BLaER1 (cell line): ENCODE results near the gene MACROH2A2.

Experiments used
- H3K27ac ChIP-seq: shearing (Covaris generic); formaldehyde crosslinking; 2 replicates; pipeline ENCODE4 v1.8.1; 2022
- H3K27me3 ChIP-seq: shearing (Covaris generic); formaldehyde crosslinking; 2 replicates; pipeline ENCODE4 v1.8.1; 2022
- H3K36me3 ChIP-seq: shearing (Covaris generic); formaldehyde crosslinking; 2 replicates; pipeline ENCODE4 v1.8.1; 2022
- H3K4me1 ChIP-seq: shearing (Covaris generic); formaldehyde crosslinking; 2 replicates; pipeline ENCODE4 v1.8.1; 2022
- H3K4me2 ChIP-seq: shearing (Covaris generic); formaldehyde crosslinking; 2 replicates; pipeline ENCODE4 v1.8.1; 2022
- H3K4me3 ChIP-seq: shearing (Covaris generic); formaldehyde crosslinking; 2 replicates; pipeline ENCODE4 v1.8.1; 2022
- H3K9ac ChIP-seq: shearing (Covaris generic); formaldehyde crosslinking; 2 replicates; pipeline ENCODE4 v1.8.1; 2022
- H3K9me3 ChIP-seq: shearing (Covaris generic); formaldehyde crosslinking; 2 replicates; pipeline ENCODE4 v1.8.1; 2022
- H4K20me1 ChIP-seq: shearing (Covaris generic); formaldehyde crosslinking; 2 replicates; pipeline ENCODE4 v1.8.1; 2022
- Cebpa-rat ChIP-seq: shearing (Covaris generic); IDR thresholded peaks from 2 replicates; pipeline ENCODE4 v1.8.1; 2022

The MACROH2A2 gene

DNA sequence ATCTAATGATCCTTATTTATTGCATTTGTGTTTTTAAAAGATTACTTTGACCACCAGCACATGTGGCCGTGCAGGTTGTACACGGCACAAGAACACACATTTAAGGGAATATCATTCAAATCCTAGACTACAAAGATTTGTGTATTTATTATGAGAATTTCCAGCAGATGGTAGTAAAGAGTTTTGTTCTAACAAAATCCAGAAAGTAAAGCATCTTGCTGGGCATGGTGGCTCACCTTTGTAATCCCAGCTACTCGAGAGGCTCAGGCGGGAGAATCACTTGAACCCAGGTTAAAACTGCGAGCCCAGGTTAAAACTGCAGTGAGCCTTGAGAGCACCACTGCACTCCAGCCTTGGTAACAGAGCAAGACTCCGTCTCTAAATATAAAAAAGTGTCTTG, 31.5 kb downstream of the MACROH2A2 start:
- no peaks in the 10 kb centered on the region for H3K27me3 ChIP-seq
- H3K4me1 ChIP-seq = no peaks in the 10 kb centered on the region
- peaks cover 62% of the 10 kb centered on the region for H3K36me3 ChIP-seq
- H4K20me1 ChIP-seq = peaks cover 20% of the 10 kb centered on the region; the same call in 1 of the 2 replicates
- no peak overlapping the region for H3K27ac ChIP-seq
- no peaks in the 10 kb centered on the region for H3K9me3 ChIP-seq
- no peak overlapping the region for H3K4me2 ChIP-seq
- H3K9ac ChIP-seq = no peak overlapping the region
- TF ChIP-seq Cebpa-rat = no peak
- no peak overlapping the region for H3K4me3 ChIP-seq

DNA sequence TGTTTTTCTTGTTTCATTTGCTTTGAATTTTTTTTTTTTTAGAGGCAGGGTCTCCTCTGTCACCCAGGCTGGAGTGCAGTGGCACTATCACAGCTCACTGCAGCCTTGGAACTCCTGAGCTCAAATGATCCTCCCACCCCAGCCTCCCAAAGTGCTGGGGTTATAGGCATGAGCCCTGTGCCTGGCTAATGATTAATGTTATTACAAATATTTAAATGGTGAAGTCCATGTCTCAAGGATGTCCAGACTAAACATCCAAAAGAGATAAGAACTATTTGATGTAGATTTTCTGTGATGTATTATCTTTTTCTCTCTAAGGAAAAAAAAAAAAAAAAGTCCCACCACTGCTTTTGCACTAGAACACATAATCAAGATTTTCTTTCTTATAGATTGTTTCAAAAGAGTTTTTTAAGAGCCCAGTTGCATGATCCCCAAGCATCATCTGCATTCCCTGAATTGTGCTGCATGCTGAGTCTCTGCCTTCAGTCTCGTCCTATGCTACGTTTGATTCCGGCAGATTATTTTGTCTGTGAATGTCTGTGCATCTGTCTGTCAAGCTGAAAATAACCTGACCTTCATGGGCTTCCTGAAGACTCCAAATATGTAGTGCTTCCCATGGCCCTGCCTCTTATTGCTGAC, 33.4 kb downstream of the MACROH2A2 start:
- Histone ChIP-seq H3K27me3 (no peaks in the 10 kb centered on the region), H4K20me1 (peaks cover 20% of the 10 kb centered on the region; the same call in 1 of the 2 replicates), H3K9ac (no peak overlapping the region), H3K36me3 (peaks cover 62% of the 10 kb centered on the region), H3K4me2 (no peak overlapping the region), H3K4me3 (no peak overlapping the region), H3K4me1 (no peaks in the 10 kb centered on the region), H3K27ac (no peak overlapping the region), H3K9me3 (no peaks in the 10 kb centered on the region)
- TF ChIP-seq Cebpa-rat = no peak

DNA sequence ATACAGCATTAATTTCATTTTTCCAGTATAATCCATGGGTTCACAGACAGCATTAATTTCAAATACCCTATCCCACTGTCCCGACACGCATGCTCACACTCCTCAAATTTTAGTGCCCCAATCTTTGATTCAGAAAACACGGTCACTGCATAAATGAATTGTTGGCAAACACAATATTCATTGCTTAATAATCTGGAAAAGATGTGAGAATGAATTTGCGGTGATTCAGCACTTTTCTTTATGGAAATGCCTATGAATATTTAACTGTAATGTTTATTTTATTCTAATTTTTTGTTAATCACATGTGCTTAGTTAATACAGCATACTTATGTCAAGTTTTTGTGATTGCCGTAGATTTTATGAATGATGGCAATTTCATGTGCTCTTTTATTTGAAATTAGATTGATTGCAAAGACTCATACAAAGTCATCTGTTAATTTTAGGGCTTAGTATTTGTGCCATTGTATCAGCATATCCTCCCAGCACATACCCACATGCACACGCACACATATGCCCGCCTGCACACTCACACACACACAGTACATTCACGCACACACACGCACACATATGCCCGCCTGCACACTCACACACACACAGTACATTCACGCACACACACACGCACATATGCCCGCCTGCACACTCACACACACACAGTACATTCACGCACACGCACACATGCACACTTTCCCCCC, 35.1 kb downstream of the MACROH2A2 start:
- no peak overlapping the region for H3K4me2 ChIP-seq
- H3K36me3 ChIP-seq = peaks cover 74% of the 10 kb centered on the region
- H4K20me1 ChIP-seq = peaks cover 19% of the 10 kb centered on the region; the same call in 1 of the 2 replicates
- H3K27me3 ChIP-seq = no peaks in the 10 kb centered on the region
- no peak overlapping the region for H3K4me3 ChIP-seq
- TF ChIP-seq Cebpa-rat = no peak
- H3K9ac ChIP-seq = no peak overlapping the region
- no peaks in the 10 kb centered on the region for H3K4me1 ChIP-seq
- H3K9me3 ChIP-seq = no peaks in the 10 kb centered on the region
- H3K27ac ChIP-seq = no peak overlapping the region

DNA sequence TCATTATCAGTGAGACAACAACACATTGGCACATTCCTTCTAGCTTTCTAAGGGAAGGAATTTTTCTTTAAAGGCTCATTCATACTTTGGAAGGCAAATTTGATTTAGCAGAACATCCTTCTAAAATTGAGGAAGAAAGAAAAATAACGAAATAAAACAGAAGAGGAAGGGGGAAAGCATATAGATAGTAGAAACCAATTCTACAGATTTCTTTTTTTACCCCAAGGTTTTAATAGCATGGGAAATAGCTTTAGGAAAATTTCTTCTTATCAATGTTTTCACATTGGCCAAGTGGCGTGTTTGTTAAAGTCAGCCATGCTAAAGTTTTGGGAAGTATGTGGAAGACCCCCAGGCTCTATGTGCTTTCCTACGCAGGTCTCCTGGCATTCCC, 35.7 kb downstream of the MACROH2A2 start:
- TF ChIP-seq Cebpa-rat = no peak
- Histone ChIP-seq H3K4me3 (no peak overlapping the region), H3K4me1 (no peaks in the 10 kb centered on the region), H3K9me3 (no peaks in the 10 kb centered on the region), H4K20me1 (peaks cover 14% of the 10 kb centered on the region; the same call in 1 of the 2 replicates), H3K9ac (no peak overlapping the region), H3K27me3 (no peaks in the 10 kb centered on the region), H3K36me3 (peaks cover 74% of the 10 kb centered on the region), H3K4me2 (no peak overlapping the region), H3K27ac (no peak overlapping the region)

DNA sequence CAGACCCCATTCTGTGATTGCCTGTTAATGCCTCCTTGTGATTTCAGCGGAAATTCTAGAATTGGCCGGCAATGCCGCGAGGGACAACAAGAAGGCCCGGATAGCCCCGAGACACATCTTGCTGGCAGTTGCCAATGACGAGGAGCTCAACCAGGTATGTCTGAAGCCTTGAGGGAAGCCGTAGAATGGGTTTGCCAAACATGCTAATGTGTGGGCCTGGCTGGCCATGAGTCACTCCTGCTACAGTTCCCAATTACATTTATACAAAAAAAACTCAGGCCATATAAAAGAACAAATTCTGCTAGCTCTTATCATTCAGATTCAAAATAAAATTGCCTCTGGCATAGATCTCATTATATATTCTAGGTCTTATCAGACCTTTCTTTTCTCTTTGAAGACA, 37.4 kb downstream of the MACROH2A2 start:
- Histone ChIP-seq H3K27me3 (no peaks in the 10 kb centered on the region), H3K27ac (no peak overlapping the region), H3K4me2 (no peak overlapping the region), H3K9me3 (no peaks in the 10 kb centered on the region), H3K9ac (no peak overlapping the region), H4K20me1 (0 out of 2 replicates have a peak, but pooled peaks cover under 1% of the 10 kb centered on the region), H3K4me1 (no peaks in the 10 kb centered on the region), H3K36me3 (peaks cover 78% of the 10 kb centered on the region), H3K4me3 (no peak overlapping the region)
- no peak for TF ChIP-seq Cebpa-rat

DNA sequence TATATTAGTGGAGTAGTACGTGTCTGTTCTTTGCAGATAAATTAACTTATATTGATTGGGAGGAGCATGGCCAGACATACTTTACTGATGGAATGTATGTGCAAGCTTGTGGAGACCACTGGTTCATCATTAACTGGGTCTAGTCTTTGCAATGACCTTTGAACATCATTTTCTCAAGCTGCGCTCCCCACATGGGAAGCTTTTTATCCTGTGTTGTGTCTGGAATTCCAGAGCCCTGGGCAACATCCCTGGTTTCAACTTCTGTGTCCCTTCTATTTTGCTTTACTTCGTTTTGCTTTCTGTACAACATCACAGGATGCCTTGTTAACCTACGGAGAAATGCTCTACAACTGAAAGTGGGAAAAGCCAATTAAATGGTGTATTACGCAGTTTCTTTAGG, 38.3 kb downstream of the MACROH2A2 start:
- no peak overlapping the region for H3K4me2 ChIP-seq
- H4K20me1 ChIP-seq = no peaks in the 10 kb centered on the region
- H3K4me1 ChIP-seq = no peaks in the 10 kb centered on the region
- H3K9ac ChIP-seq = no peak overlapping the region
- no peaks in the 10 kb centered on the region for H3K9me3 ChIP-seq
- no peak for TF ChIP-seq Cebpa-rat
- no peak overlapping the region for H3K27ac ChIP-seq
- H3K36me3 ChIP-seq = peaks cover 85% of the 10 kb centered on the region
- H3K27me3 ChIP-seq = no peaks in the 10 kb centered on the region
- no peak overlapping the region for H3K4me3 ChIP-seq

DNA sequence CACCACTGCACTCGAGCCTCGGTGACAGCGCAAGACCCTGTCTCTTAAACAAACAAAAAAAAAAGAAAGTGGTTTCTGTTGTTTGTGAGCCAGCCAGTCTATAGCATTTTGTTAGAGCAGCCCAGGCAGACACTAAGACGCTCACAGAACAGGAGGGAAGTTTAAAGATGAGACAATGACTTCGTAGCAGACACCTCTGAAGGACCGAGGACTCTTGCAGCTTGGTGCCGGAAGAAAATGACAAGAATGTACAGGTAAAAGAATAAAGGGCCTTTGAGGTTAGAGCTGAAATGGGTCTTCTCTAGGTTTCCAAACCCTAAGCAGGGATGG, 39.7 kb downstream of the MACROH2A2 start:
- H3K4me2 ChIP-seq = no peak overlapping the region
- H3K4me1 ChIP-seq = no peaks in the 10 kb centered on the region
- H3K27ac ChIP-seq = no peak overlapping the region
- H3K4me3 ChIP-seq = no peak overlapping the region
- H4K20me1 ChIP-seq = no peaks in the 10 kb centered on the region
- TF ChIP-seq Cebpa-rat = no peak
- no peaks in the 10 kb centered on the region for H3K9me3 ChIP-seq
- no peaks in the 10 kb centered on the region for H3K27me3 ChIP-seq
- peaks cover 85% of the 10 kb centered on the region for H3K36me3 ChIP-seq
- H3K9ac ChIP-seq = no peak overlapping the region

DNA sequence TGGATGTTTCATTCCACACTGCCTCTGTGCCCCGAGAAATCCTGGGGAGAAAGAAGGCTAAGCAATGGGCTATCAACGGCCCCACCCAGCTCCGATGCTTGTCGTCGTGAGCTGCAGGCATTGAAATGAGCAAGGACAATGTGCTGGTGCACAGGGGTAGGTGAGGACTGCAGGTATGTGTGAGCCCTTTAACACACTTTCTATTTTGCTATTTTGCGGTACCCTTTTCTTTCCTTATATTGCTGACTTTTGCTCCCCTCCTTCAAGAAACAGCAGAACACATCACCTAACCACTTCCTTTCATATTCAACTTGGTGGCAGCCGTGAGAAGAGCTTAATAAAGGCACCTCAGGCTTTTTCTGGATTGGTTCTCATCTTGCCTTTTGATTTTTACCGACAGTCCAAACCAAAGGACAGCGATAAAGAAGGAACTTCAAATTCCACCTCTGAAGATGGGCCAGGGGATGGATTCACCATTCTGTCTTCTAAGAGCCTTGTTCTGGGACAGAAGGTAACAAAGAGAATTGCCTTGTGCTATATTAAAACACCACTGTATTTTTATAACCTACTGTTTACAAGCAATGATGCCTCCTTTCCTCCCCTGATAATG, 40.8 kb downstream of the MACROH2A2 start:
- Histone ChIP-seq H3K4me1 (no peaks in the 10 kb centered on the region), H3K4me3 (no peak overlapping the region), H4K20me1 (no peaks in the 10 kb centered on the region), H3K9ac (no peak overlapping the region), H3K27me3 (no peaks in the 10 kb centered on the region), H3K4me2 (no peak overlapping the region), H3K27ac (no peak overlapping the region), H3K36me3 (peaks cover 90% of the 10 kb centered on the region), H3K9me3 (no peaks in the 10 kb centered on the region)
- no peak for TF ChIP-seq Cebpa-rat

DNA sequence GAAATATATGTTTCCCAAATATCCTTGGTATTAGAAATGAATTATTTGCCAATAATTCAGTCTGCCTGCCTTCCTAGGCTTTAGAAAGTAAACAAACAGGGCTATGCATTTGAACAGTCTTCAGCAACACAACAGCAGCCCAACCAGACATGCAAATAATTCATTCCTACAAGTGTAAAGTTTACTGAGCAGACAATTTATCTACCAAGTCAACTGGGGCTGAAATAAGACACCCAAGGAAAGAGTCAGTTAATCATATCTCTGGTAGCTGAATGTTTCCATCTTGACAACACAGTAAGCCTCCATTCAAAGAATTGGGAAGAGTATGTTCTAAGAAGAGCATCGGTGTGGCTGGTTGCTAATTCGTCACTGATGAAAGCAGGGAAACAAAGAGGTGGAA, 41.6 kb downstream of the MACROH2A2 start:
- Histone ChIP-seq H3K4me1 (no peaks in the 10 kb centered on the region), H3K27me3 (no peaks in the 10 kb centered on the region), H3K9ac (no peak overlapping the region), H3K9me3 (no peaks in the 10 kb centered on the region), H4K20me1 (no peaks in the 10 kb centered on the region), H3K36me3 (peaks cover 95% of the 10 kb centered on the region), H3K4me2 (no peak overlapping the region), H3K4me3 (no peak overlapping the region), H3K27ac (no peak overlapping the region)
- TF ChIP-seq Cebpa-rat = no peak

DNA sequence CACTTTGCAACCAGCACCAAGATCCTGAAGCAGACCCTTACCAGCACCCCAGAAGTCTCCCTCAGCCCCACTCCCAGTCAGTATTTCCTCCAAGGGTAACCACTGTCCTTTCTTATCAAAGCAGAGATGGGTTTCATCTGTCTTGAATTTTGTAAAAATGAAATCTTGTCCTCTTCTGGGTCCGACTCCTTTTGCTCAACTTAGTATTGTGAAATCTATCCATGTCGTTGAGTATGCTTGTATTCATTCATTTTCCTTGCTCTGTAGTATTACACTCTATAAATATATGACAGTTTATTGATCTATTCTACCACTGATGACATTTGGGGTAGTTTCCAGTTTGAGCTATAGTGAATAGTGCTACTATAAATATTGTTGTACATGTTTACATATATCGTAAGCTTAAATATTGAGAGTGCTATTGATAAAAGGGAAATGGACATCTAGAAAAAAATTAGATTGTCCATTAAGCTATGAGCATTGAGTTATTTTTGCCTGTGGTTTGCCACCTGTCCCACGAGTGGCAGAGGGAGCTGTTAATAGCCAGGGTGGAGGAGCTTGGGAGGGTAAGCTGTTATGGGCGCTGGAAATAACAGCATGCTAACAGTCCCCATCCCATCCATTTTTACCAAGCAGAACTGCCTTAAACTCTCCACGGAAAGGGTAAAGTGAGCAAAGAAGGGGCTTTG, 43.5 kb downstream of the MACROH2A2 start:
- Histone ChIP-seq H3K4me1 (no peaks in the 10 kb centered on the region), H4K20me1 (no peaks in the 10 kb centered on the region), H3K4me3 (no peak overlapping the region), H3K4me2 (no peak overlapping the region), H3K36me3 (peaks cover 95% of the 10 kb centered on the region), H3K27ac (no peak overlapping the region), H3K27me3 (no peaks in the 10 kb centered on the region), H3K9ac (no peak overlapping the region), H3K9me3 (no peaks in the 10 kb centered on the region)
- TF ChIP-seq Cebpa-rat = no peak
